ENCODE data around the gene SPATA20.

The SPATA20 gene

DNA sequence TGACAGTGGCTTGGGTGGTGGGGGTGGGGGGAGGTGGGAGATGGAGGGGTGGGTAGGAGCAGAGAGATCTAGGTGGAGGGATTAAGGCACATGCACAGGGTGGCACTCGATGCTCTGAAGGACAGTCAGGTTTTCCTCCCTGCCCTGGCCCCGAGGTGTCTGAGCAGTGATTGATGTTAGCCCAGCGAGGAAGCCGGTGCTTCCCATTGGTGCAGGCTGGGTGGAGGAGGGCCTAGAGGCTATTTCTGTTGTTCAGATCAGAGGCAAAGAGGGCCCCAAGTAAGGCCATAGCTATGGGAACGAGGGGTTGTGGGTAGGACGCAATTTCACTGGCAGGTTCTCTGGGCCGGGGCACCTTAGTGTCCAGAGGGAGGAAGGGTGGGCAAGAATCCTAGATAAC, 36.7 kb downstream of the SPATA20 start:
- no peak for DNase-seq

- DNase-seq: no peak
Measured at GRCh38 chr17:50584116-50584515, 37.1 kb downstream of the SPATA20 start.

- no peak for DNase-seq
Measured at GRCh38 chr17:50584749-50585148, 37.8 kb downstream of the SPATA20 start.

DNA sequence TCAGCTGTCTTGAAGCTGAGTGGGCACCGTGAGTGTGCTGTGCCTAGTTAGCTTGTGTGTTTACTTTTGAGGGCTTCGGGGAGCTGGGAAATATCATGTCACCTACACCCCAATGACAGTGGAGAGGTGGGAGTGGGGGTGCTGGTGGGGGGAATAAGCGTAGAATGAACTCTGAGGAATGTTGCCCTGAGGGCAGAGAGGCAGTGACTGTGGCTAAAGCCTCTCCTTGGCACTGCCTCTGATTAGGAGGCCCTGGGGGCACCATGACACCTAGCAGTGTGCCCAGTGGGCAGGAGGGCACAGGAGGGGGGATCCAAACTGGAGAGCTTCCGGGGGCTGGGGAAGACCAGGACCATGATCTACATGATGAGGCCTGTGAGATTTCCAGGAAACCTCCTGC, 38.4 kb downstream of the SPATA20 start:
- DNase-seq: no peak

DNA sequence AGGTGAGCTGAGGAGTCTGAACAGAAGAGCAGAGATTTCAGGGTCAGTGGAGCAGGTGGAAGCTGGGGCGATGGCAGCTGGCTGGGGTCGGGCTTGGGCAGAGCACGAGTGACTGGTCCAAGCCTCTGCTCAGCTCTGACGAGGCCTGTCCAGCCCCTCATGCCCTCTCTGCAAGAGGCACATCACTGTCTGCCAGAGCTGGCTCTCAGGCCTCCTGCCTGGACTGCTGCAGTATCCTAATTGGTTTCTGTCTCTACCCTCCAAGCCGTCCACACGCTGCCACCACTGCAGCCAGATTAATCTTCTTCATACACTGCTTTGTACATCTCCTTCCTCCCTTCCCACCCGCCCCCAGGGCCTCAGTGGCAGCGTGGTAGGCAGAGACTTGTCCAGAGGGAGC, 38.9 kb downstream of the SPATA20 start:
- no peak for DNase-seq

DNA sequence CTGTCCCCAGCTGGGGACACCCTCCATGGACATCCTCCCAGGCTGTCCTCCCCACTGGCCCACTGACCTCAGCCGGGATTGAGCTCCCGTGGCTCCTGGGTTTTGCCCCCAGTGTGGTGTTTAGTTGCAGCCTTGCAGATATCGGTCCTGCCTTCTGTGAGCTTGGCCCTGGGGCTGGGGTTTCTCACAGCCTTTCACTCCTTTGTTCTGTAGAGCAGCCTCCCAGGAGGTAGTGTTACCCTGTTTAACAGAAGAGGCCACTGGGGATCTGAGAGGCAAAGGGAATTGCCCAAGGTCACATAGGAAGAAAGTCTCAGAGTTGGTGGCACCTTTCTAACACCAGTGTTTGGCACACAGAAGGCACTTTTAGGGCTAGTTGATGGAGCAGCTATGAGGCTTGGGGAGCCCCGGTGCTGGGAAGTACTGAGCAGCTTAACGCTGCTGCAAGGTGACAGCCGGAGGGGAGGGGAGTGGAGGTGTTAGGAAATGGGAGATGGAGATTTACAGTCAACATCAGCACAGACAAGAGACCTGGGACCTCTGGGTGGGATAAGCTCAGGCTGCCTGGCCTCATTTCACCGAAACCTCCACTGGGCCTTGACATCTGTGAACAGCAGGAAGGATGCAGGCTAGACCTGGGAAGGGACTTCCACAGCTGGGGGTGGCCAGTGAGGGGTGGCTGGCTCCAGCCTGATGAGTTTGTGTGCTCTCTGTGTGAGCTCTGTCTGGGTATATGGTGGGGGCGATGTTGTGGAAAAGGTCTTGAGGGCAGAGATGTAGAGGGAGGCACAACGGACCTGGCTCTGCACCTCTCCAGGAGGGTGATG, 39.7 kb downstream of the SPATA20 start:
- no peak for DNase-seq

GRCh38 chr17:50587571-50587970, 40.6 kb downstream of the SPATA20 start:
- DNase-seq: no peak

GRCh38 chr17:50588391-50589049, 41.5 kb downstream of the SPATA20 start:
- no peak for DNase-seq

GRCh38 chr17:50589095-50589705, 42.2 kb downstream of the SPATA20 start:
- DNase-seq: no peak

- no peak for DNase-seq
Measured at GRCh38 chr17:50590946-50591737, 44.2 kb downstream of the SPATA20 start.

- no peak for DNase-seq
Measured at GRCh38 chr17:50593321-50593720, 46.3 kb downstream of the SPATA20 start.

DNA sequence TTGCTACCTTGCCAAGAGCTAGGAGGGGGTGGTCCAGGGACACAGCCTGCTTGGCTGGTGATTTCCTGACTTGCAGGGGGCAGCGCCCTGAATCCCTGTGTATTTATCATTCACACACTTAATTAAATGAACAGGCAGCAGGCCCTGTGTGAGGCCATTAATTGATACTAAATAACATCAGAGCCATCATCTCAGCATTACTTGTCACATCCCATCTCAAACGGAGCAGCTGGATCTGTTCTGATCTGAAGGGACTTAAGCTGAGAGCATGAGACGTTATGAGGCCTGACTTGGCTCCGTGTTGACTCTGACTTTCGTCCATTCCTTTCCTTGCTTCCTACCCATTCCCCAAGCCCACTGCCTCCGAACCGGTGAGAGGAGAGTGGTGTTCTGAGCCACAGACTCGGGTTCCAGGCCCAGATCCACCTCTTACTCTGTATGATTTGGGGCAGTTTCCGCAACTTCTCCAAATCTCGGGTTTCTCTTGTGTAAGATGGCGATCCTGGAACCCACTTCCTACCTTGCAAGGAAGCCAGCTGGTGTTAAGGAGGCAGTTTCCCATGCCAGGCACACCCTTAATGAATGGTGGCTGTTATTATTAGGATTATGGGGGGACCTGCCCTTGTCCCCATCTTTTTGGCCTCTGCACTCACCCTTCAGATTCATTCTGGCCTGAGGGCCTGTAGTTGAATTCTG, 47.3 kb downstream of the SPATA20 start:
- peak; percentile 11 for DNase-seq

DNA sequence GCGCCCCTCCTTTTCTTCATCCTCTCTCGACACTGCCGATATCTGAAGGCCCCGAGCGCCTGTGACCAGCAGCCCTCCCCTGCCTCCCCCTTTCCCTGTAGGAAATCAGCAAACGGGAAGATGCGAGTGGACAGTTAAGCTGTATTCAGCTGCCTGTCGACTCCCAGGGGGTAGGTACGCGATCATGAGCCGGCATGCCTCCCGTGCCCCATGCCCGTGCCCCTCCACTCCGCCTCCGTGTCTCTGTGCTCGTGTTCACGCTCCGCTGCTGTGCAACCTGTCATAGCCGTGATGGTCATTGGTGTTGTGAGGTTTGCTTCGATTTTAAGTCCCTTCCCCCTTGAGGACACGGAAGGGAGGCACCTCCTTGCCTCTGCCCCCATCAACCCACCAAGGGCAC, 47.9 kb downstream of the SPATA20 start:
- DNase-seq: no peak

DNA sequence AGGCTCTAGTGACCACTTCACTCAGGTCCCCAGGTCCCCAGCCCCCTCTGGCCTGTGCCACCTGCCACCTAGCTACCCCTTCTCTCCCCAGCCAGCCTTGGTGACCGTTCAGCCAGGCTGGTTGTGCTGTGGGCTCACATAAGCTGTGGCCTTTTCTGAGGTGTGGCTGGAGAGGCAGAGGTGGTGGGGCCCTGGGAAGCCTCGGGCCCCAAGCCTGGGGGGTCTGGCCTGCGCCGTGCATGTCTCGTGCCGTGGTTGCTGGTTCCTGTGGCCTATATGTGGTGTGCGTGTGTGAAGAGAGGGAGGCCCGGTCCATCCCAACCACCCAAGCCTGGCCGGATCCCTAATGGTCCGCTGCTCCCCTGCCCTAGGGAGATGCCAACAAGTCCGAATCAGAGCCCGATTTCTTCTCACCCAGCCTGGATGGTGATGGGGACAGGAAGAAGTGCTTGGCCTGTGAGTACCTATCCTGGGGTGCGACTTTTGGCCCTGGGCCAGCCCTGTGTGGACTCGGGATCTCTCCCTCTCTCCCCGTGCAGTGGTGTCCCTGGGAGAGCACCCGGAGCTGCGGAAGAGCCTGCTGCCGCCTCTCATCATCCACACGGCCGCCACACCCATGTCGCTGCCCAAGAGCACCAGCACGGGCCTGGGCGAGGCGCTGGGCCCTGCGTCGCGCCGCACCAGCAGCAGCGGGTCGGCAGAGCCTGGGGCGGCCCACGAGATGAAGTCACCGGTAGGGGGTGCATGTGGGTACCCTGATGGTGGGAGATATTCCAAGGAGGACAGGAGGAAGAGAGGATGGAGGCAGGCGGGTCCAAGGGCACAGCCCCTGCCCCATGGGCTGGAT, 49.4 kb downstream of the SPATA20 start:
- no peak for DNase-seq

GRCh38 chr17:50598487-50598886, 51.5 kb downstream of the SPATA20 start:
- DNase-seq: no peak

GRCh38 chr17:50599606-50600005, 52.6 kb downstream of the SPATA20 start:
- DNase-seq: no peak

DNA sequence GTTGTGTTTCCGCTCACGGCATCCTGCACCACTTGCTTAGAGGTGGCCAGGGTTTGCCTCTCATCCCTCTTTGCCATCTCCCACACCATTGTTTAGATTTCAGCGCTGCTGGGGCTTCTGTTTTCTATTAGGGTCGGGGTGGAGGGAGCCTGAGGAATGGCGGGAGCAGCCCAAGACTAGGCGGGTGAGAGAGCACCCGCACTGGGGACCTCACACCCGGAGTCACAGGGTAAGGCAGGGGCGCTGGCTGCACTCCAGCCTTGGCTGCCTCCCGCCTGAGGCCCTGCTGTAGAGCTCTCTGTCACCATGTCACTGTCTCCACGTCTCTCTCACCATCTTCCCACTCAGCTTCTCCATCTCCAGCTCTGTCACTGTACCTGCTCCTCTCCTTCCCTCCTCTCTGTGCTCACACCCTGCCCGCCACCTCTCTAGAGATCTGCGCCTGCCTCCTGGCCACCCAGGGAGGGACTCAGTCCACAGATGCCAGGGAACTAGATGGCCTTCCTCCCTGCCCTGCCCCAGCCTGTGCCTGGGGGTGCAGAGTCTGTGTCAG, 54.9 kb downstream of the SPATA20 start:
- DNase-seq: no peak

- DNase-seq: no peak
Measured at GRCh38 chr17:50602836-50603235, 55.9 kb downstream of the SPATA20 start.

DNA sequence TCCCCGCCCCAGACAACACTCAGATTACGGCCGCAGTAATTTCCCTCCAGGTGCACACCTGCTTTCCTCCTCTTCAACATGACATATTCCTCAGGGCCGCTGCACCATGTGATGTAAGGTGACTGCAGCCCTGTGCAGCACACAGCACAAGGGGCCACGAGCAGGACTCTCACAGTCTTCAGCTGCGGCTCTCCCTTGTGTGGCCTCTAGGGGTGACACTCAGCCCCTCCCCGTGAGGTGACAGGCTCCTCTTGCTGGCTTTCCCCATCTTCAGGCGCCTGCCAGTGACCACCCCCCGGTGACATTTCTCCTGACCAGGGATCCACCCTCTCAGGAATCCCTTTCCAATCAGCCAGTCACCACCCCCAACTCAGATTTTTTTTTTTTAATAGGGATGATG, 56.4 kb downstream of the SPATA20 start:
- no peak for DNase-seq

DNA sequence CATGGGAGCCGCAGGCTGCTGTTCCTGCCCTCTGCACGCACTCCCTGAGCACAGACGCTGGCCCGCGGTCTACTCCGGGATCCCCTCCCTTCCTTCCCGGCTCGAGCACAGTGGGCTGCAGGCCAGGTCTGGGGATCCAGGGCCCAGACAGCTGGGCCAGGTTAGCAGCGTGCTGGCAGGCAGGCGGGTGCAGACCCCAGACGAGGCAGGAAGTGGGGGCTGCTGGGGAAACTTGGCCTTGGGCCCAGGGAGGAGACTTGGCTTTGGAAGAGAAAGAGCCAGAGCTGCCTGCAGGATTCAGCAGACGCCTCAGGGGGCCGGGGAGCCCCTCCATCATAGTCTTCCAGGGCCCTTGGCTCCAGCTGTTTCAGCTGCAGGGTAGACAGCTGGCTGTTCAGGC, 57.5 kb downstream of the SPATA20 start:
- no peak for DNase-seq

- DNase-seq: no peak
Measured at GRCh38 chr17:50605429-50605828, 58.5 kb downstream of the SPATA20 start.
